SH-SY5Y (cell line): ENCODE measurements around the gene ITGB2.

ENCODE experiments used
- GATA2 ChIP-seq: IDR thresholded peaks from 2 replicates; pipeline ENCODE4 v1.6.1; 2011; ENCODE audit warnings: mild to moderate bottlenecking, low read depth, low read length
- GATA3 ChIP-seq: IDR thresholded peaks from 2 replicates; pipeline ENCODE4 v1.6.1; 2011; ENCODE audit warnings: low read depth, mild to moderate bottlenecking, low read length, moderate library complexity

DNA sequence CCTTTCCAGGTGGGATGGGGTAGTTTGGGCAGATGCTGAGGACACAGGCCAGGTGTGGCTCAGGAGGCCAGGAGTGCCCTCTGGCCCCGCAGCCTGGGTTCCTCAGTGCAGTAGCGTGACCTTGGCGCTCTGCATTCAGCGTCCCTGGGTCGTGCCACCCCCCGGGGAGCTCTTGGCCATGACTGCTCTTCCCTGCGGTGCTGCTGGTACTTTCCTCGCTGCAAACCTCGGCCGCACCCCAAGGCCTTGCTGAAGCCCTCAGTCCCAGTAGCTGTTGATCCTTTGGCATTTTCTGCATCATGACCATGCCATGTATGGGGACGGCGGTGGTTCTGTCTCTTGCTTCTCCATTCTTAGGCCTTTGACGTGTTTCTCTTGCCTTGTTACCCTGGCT, 32.9 kb upstream of the ITGB2 start:
- TF ChIP-seq GATA2 (no peak), GATA3 (no peak)
